HEK293T (cell line): Measurements from ENCODE around the gene HS3ST3B1.

Experiments used
- FOXA1 ChIP-seq: fragments of 450-650 bp; IDR thresholded peaks from 2 replicates; pipeline ENCODE4 v1.6.1; 2016; ENCODE audit warnings: mild to moderate bottlenecking
- L3MBTL2 ChIP-seq: fragments of 450-650 bp; conservative IDR thresholded peaks from 2 replicates; pipeline ENCODE4 v1.6.1; 2016; ENCODE audit warnings: mild to moderate bottlenecking
- SP1 ChIP-seq: fragments of 450-650 bp; IDR thresholded peaks from 2 replicates; pipeline ENCODE4 v1.6.1; 2017
- TARDBP ChIP-seq: fragments of 450-650 bp; IDR thresholded peaks from 2 replicates; pipeline ENCODE4 v1.6.1; 2016

GRCh38 chr17:14325618-14326167 lies 24.8 kb downstream of the HS3ST3B1 start:
- no peak for TF ChIP-seq L3MBTL2
- TF ChIP-seq TARDBP = no peak
- TF ChIP-seq FOXA1 = no peak
- no peak for TF ChIP-seq SP1
